ENCODE results near the gene RPS6KB2.

RPS6KB2 gene

DNA sequence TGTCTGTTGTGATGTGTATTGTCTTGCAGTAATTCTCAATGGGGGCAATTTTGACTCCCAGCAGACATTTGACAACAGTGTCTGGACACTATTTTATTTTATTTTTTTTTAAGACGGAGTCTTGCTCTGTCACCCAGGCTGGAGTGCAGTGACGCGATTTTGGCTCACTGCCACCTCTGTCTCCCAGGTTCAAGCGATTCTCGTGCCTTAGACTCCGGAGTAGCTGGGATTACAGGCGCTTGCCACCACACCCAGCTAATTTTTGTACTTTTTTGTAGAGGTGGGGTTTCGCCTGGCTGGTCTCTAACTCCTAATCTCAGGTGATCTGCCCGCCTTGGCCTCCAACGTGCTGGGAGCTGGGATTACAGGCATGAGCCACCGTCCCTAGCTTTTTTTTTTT is 1.4 kb downstream of the RPS6KB2 start:
- TF ChIP-seq FOXP2 (optimal IDR thresholded peaks at IDR 0.05; ENCODE audit: borderline replicate concordance, extremely low read depth, extremely low read length, insufficient read depth), result no peak
- TF ChIP-seq SIN3A (IDR thresholded peaks at IDR 0.05; ENCODE audit: borderline replicate concordance, insufficient read depth, low read length), result no peak
- TF ChIP-seq POLR2AphosphoS5 (IDR thresholded peaks at IDR 0.05; ENCODE audit: low read depth, low read length), result no peak
- TF ChIP-seq REST (IDR thresholded peaks at IDR 0.05; ENCODE audit: insufficient read depth in 1 of 2, low read depth in 2 of 2, low read length in 2 of 2), result no peak
- TF ChIP-seq TAF1 (IDR thresholded peaks at IDR 0.05; ENCODE audit: borderline replicate concordance, insufficient read depth, low read length), result no peak

- no peak for TF ChIP-seq TAF1 (IDR thresholded peaks at IDR 0.05; ENCODE audit: borderline replicate concordance, insufficient read depth, low read length)
- TF ChIP-seq FOXP2 (optimal IDR thresholded peaks at IDR 0.05; ENCODE audit: borderline replicate concordance, extremely low read depth, extremely low read length, insufficient read depth), result no peak
These were observed 3.3 kb downstream of the RPS6KB2 start for GRCh38 chr11:67431346-67432249.

DNA sequence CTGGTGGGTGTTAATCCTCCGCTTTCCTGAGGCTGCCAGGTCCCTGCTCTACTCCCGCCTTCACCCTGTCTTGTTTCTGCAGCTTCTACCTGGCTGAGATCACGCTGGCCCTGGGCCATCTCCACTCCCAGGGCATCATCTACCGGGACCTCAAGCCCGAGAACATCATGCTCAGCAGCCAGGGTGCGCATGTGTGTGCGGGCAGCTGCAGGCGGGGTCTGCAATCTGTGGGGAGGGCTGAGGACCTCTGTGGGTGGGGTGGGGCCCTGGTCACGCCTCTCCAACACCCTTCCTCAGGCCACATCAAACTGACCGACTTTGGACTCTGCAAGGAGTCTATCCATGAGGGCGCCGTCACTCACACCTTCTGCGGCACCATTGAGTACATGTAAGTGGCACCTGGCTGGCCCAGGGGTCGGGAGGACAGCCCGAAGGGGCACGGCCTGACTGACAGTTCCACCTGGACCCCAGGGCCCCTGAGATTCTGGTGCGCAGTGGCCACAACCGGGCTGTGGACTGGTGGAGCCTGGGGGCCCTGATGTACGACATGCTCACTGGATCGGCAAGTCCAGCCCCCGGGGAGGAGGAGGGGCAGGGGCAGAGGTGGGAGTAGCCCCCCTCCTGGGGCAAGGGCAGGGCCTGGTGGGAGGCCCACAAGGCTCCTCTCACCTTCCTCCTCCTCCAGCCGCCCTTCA is 4.5 kb downstream of the RPS6KB2 start:
- TF ChIP-seq POLR2AphosphoS5 (IDR thresholded peaks at IDR 0.05; ENCODE audit: low read depth, low read length), result 0 out of 2 replicates have a peak, but pooled peaks have one; percentile 2
- no peak for TF ChIP-seq SIN3A (IDR thresholded peaks at IDR 0.05; ENCODE audit: borderline replicate concordance, insufficient read depth, low read length)

- TF ChIP-seq FOXP2 (optimal IDR thresholded peaks at IDR 0.05; ENCODE audit: borderline replicate concordance, extremely low read depth, extremely low read length, insufficient read depth) (no peak), REST (IDR thresholded peaks at IDR 0.05; ENCODE audit: insufficient read depth in 1 of 2, low read depth in 2 of 2, low read length in 2 of 2) (no peak), POLR2AphosphoS5 (IDR thresholded peaks at IDR 0.05; ENCODE audit: low read depth, low read length) (no peak), TAF1 (IDR thresholded peaks at IDR 0.05; ENCODE audit: borderline replicate concordance, insufficient read depth, low read length) (no peak), SIN3A (IDR thresholded peaks at IDR 0.05; ENCODE audit: borderline replicate concordance, insufficient read depth, low read length) (no peak)
These were observed 5.5 kb downstream of the RPS6KB2 start for GRCh38 chr11:67433536-67434394.

- TF ChIP-seq REST (IDR thresholded peaks at IDR 0.05; ENCODE audit: insufficient read depth in 1 of 2, low read depth in 2 of 2, low read length in 2 of 2) (no peak), TAF1 (IDR thresholded peaks at IDR 0.05; ENCODE audit: borderline replicate concordance, insufficient read depth, low read length) (no peak), SIN3A (IDR thresholded peaks at IDR 0.05; ENCODE audit: borderline replicate concordance, insufficient read depth, low read length) (no peak), FOXP2 (optimal IDR thresholded peaks at IDR 0.05; ENCODE audit: borderline replicate concordance, extremely low read depth, extremely low read length, insufficient read depth) (no peak), POLR2AphosphoS5 (IDR thresholded peaks at IDR 0.05; ENCODE audit: low read depth, low read length) (no peak)
These were observed 6.1 kb downstream of the RPS6KB2 start for GRCh38 chr11:67434395-67434881.
